Measurements from ENCODE around the gene TMEM255B.
"Not testable (repeated sequence)": the region's sequence is repeated elsewhere in the genome, so short reads cannot be mapped to it uniquely, and the experiment has no call there.

Gene TMEM255B

DNA sequence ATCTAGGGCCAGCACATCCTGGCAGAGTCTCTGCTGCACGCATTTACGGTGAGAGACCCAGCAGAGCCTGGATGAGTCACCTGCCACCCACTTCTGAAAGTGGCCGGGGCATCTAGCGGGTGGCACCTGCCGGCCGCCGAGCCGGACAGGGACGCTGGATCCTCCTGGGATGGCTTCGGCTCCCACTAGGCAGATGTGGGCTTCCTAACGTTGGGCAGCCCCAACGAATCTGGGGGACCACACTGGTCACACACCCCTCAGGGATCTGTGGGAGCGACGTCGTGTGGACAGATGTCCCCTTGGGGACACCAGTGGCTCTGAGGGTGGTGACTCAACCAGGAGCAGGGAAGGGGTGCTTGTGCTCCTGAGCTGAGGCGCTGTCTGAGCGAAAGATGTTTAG lies 32.2 kb downstream of the TMEM255B start:
- no peak for DNase-seq

DNA sequence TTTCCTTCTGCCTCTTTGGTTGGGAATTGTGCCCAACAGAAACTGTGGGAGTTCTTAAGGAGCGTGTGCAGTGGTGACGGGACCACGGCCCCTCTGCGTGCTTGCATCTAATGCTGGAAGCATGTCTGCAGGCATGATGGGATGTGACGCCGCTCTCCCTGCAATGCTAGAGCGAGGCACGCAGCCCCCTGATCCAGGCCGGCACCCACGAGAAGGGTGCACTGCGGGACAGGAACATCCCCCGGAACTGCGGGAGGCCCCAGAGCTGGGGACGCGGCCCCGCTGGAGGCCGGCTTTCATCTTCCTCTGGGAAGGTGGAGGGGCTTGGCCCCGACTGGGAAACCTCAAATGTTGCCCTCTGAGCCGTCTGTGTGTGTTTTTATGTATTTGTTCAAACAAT lies 32.7 kb downstream of the TMEM255B start:
- no peak for DNase-seq

DNA sequence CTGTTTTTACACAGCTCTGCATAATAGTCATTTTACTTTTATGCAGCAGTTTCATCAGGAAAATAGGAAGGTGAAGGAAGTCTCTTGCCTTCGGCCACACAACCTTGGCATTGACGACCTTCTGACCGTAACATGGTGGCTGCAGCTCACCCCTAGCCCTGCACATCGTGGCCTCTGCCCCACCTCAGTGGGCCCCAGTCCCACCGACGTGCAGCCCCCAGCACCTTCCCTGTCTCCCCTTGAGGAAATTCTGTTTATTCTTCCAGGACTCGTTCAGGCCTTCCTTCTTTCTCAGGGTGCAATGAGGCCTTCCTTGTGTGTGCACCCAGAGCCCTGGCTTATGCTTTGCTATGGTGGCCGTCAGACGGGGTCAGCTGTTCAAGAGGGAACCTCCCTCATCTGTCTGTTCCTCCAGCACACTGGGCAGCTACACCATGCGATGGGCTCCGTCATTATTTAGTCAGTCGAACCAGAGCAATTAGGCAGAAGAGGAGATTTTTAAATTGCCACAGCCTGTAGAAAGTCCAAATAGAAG lies 33.3 kb downstream of the TMEM255B start:
- DNase-seq = no peak

DNA sequence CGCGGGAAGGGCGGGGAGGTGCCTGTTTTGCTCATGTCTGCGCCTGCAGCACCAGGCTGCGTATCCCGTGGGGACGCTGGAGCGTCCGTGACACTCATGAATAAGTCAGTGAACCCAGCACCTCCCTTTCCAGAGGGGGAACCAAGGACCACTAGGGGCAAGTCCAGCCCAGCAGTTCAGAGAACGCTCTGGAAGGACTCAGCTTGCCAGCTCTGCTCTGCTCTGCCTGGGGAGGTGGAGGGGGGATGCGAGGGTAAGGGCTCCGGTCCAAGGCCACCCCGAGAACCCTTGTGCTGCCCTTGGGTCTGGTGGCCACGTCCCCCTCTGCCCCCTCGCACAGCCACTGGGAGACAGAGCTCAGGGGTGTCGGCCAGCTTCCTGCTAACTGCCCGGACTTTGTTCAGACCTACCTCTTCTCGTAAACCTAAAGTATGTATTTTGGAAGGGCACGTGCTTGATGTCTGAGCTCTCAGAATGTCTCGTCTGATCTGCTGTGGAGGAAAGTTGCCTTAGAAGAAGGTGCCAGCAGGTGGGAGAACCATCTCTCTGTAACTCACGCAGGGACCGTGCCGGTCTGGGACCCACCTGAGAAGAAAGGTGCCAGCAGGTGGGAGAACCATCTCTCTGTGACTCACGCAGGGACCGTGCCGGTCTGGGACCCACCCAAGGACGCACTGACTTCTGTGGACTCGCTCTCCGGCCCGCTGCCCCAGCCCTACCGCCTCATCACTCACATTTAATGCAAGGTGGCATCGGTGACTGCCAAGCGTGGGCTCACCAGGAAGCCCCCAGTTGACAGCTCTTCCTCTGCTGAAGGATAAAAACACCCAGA lies 34.1 kb downstream of the TMEM255B start:
- no peak for DNase-seq

DNA sequence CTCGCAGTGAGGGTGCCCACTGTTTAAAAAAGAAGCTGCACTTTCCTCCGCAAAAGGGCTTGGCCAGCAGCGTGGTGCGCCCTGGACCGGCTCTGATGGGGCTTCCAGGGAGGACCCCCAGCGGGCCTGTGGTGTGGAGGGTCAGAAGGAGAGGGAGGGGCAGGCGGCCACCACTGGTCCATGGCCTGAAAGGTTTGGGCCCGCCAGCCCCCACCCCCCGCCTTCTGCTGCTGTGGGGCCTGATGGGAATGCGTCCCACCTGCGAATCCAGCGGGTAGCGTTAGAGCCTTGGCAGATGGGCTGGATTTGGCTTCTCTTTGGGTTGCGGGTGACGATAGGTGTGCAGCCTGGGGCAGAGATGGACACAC lies 34.7 kb downstream of the TMEM255B start:
- no peak for DNase-seq

DNA sequence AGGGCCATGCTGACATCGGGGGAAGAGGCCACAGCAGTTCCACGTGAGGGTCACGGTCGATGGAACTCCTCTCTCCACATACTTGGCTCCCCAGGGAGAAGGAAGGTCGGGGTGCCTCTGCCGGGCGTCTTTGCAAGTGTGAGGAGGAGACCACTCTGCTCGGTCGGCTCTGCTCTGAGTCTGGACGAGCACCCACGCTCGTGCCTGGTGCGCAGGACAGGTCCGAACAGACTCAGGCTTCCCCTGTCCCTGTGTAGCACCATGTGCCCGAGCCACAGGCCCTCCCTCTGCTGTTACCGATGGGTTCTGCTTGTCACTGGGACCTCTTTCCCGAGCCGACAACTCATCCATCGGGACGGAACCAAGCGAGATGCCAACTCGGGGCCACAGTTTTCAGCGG lies 35.1 kb downstream of the TMEM255B start:
- no peak for DNase-seq

DNA sequence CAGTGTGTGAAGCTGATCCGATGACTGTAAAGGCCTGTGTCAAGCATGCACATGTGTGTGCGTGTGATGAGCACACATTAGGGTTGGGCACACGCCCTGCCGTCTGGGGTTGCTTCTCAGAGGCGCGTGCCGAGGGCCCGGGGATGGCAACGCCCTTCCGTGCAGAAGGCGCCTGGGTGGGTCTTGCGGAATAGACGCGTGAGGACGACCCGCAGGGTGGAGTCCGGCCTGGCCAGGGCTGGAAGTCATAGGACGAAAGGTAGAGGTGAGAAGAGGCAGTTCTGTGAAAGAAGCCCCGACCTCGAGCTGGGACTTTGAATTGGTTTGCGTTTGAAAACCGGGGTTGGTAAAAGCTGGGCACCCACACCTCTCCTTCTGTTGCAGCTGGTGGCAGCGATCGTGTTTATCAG lies 35.7 kb downstream of the TMEM255B start:
- no peak for DNase-seq

DNA sequence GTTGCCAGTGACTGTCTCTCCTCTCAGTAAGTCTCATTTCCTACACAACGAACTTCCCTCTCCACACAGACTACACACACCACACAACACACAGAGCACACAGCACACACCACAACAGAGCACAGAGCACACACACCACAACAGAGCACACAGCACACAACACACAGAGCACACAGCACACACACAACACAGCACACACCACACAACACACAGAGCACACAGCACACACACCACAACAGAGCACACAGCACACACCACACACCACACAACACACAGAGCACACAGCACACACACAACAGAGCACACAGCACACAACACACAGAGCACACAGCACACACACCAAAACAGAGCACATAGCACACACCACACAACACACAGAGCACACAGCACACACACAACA lies 36.3 kb downstream of the TMEM255B start:
- DNase-seq = not testable (repeated sequence)

DNA sequence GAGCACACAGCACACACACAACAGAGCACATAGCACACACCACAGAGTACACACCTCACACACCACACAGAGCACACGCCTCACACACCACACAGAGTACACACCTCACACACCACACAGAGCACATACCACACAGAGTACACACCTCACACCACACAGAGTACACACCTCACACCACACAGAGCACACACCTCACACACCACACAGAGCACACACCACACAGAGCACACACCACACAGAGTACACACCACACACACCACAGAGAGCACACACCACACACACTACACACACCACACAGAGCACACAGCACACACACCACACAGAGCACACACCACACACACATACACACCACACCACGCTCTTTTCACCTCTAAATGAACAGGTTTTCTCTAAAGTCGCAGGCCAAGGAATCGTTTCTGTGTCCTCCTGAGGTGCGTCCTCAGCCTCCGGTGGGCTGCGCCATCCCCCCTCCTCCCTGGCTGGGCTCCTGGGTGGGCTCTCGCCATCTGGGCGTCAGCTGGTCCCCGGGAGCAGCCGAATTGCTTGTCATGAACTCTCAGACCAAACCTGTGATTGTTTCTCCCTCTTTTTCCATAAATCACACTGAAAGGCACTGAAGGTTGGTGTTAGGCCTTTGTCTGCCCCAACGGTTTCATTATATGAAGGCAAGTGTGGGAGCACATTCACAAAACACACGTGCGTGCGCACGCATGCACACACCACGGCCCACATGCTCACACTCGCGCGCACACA lies 37.4 kb downstream of the TMEM255B start:
- no peak for DNase-seq

DNA sequence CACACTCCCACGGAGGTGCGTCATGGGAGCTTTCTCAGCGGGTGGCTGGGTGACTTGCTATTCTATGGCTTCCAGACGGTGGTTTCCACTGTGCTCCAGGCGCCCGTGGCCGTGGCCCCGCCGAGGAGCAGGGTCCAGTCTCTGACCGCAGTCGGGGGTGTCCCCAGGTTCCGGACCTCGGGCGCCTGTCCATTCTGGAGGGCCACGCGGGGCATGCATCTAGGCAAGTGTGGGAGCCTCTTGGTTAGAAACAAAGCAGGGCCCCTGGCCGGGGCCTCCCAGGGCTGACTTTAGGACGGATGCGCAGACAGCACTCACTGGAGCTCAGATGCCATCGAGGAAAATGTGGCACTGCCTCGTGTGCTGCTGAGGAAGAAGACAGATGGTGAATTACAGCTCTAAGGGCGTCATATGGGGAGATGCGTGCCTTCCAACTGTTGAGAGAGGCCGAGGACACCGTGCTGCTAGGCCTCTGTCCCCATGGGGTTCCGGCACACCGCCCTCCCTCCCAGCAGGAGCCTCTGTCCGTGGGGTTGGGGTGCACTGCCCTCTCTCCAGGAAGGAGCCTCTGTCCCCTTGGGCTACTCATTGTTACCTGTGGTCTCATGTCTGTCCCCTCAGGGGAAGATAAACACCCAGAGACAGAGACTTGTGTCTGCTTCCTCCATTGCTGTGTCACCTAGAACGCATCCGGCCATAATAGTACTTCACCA lies 38.1 kb downstream of the TMEM255B start:
- DNase-seq = no peak

DNA sequence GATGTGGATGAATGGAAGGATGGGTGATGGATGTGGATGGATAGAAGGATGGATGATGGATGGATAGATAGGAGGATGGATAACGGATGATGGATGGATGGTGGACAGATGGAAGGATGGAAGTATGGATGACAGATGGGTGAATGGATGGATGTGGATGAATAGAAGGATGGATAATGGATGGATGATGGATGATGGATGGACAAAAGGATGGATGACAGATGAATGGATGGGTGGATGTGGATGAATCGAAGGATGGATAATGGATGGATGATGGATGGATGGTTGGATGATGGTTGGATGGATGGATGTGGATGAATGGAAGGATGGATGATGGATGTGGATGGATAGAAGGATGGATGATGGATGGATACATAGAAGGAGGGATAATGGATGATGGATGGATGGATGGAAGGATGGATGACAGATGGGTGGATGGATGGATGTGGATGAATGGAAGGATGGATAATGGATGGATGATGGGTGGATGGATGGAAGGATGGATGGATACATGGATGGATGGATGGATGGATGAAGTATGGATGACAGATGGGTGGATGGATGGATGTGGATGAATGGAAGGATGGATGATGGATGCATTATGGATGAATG lies 39.3 kb downstream of the TMEM255B start:
- DNase-seq = no peak

DNA sequence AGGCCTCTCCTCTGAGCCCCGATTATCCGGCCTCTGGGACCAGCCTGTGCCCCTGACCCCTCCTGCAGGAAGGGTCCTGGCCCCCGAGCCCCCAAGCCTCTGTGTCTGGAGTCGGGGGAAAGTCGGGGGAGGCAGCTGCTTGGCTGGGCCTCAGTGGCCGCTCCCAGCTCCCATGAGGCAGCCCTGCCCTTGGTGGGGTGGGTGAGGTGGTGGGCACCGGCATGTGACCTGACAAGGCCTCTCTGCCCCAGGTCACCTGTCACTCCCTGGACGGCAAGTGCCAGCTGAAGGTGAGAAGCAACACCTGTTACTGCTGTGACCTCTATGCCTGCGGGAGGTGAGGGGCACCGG lies 41.5 kb downstream of the TMEM255B start:
- no peak for DNase-seq

DNA sequence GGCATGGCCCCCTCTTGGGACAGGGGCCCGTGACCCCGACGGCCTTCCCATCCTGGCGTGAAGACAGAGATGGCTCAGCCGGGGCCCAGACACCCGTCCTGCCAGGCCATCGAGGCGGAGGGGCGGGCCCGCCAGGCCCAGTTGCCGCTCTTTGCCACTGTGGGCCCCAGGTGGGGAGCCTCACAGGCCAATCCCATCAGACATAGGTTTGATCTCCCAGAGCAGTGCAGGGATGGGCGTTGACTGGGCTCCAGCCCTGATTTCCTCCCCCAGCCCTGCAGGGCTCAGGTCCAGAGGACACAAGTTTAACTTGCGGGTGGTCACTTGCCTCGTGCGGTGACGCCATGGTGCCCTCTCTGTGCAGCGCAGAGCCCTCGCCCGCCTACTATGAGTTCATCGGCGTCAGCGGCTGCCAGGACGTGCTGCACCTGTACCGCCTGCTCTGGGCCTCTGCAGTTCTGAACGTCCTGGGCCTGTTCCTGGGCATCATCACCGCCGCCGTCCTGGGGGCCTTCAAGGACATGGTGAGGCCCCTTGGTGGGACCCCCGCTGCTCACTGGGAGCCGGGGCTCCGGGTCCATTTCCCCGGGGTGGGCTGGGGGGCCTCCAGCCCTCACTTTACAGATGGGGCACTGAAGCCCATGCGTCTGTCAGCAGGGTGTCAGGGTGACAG lies 42.4 kb downstream of the TMEM255B start:
- DNase-seq = no peak

DNA sequence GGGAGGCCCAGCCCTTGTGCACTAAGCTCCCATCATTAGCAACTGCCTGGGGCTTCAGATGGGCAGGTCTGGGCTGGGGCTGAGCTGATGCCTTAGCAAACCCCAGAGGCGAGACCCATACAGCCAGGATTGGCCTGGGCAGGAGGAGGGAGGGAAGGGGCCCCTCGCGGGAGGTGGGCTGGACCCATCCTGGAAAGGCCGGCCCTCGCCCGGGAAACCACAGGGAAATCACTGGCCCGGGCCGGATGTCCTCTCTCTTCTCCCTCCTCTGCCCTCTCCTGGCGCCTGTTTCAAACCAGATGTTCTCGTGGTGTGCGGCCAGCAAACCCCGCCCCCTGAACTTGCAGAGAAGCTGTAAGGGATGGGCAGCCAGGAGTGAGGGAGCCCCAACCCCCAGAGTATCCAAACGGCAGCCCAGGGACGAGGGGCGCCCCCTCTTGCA lies 43.1 kb downstream of the TMEM255B start:
- no peak for DNase-seq

DNA sequence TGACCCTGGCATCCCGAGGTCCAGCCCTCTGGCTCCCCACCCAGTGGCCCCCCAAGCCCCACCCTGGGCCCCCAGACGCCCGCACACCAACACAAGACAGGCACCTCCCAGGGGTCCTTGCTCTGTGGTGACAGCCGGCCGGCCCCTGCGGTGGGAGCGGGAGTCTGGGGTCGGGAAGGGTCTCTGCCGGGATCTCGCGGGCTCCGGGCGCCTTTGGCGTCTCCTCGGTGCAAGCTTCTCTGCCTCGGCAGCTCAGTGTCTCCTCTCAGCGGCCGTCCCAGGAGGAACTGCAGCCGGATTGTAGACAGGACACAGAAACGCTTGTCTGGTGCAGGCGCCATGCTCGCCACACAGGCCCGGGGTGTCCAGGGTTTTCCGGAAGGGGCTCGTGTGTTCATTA lies 43.7 kb downstream of the TMEM255B start:
- no peak for DNase-seq

DNA sequence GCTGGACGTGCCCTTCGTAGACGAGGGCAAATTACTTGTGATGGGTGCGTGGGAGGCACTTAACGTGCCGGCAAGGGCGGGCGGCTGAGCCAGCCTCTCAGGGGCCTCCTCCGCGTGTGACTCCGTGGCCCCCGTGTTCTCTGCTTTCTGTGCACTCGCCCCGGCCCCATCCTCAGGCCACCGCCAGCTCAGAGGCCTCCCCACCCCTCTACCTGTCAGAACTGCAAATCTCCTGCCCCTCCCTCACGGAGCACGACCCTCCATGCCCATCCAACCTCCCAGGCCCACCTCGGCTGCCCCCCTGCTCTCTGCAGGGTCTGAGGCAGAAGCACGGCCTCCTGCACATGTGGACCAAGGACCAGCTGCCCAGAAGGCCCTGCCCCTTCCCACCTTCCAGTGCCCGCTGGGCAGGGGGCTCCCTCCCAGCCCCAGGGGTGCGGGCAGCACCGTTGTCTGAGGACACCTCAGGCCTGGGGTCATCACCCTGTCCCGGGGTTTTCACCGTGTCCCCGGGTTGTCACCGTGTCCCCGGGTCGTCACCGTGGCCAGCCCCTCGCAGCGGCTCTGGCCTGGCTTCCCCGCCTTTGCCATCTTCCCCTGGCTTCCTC lies 44.5 kb downstream of the TMEM255B start:
- no peak for DNase-seq

DNA sequence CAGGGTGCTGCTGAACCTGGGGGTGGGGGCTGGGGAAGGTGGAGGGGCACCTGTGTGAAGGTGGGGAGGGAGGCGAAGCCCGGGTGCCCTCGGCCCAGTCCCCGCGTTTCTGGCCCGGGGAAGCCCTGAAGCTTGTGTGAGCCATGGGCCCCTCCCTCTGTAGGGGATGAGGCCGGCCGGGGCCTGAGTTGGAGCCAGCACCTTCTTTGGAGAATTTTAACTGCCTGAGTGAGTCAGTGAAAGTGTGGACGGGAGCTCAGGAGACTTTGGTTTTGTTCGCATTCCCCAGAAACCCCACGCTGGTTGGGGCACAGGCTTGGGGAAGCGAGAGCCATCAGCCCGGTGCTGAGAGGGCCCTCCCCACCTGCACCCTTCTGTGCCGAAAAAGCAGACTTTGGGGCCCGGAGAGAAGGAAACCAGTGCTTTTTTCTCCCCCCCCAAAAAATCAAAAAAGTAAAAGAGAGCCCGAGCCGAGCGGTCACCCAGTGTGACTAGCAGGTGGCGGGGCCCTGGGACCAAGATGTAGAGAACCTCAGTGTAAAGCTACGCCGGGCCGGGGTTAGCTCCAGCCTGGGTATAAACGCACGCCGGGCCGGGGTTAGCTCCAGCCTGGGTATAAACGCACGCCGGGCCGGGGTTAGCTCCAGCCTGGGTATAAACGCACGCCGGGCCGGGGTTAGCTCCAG lies 45.1 kb downstream of the TMEM255B start:
- DNase-seq = no peak

DNA sequence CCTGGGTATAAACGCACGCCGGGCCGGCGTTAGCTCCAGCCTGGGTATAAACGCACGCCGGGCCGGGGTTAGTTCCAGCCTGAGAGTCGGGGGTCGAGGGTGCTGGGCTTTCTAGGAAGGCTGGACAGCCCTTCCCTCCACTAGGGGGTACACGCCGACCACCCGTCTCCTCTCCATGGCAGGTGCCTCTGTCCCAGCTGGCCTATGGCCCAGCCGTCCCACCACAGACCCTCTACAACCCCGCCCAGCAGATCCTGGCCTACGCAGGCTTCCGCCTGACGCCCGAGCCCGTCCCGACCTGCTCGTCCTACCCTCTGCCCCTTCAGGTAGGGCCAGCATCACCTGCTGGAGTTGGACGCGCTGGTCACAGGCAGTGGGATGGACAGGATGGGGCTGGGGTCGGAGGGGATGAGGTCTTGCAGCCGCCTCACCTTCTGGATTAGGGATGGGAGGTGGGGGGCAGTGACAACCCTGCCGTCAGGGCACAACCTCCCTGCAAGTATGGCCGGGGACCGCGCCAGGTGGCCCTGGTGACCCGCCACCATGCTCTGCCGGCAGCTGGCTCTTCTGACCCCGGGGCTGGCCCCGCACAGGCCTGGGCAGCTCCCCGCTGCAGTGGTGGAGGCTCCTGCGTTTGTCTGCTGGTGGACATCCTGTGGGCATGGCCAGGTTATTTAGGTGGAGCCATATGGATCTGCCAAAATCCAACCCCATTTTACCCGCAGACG lies 45.8 kb downstream of the TMEM255B start:
- DNase-seq = no peak

DNA sequence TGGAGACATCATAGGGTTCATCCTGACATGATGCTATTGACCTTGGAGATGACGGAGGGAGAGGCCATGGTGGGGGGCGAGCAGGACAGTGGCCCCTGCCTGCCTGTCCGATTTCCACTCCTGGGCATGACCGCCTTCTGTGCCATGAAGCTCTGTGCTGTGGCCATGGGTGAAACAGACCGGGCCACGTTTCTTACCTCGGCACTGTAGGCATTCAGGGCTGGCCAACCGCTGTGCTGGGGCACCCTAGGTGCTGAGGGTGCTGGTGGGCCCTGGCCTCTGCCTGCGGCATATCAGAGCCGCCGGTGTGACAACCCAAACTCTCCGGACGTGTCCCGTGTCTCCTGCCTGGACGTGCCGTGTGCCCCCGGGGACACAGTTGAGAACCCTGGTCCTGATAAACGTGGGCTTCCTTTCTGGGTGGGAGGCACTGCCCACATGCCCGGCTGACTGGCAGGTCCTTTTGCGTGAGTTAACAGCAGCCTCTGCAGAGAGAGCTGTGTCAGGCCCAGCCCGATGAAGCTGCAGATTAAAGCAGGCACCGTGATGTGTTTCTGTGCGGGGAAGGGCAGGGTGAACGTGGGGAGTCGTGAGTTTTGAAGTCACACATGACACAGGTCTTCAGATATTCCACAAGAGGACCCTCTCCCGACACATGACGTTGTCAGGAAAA lies 46.5 kb downstream of the TMEM255B start:
- no peak for DNase-seq

DNA sequence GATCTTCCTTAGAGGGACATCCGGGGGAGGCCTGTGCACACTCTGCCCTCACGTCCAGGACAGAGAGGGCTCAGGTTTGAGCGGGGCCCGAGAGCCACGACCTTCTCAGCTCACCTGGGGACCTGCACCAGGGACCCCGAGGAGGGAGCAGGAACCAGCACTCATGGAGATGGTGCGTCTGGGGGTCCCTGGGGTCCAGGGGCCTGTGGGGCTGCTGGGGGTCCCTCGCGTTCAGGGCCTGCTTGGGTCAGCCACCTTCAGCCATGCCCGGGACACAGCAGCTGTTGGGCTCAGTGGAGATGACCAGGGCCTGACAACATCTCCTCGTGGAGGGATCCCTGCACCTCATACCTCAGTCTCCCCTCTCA lies 47.1 kb downstream of the TMEM255B start:
- no peak for DNase-seq

Measured in stimulated activated CD4-positive, alpha-beta T cell treated with anti-CD3 and anti-CD28 coated beads, Interleukin-2, amount 100 ng/mL, for 48 hours (primary cell).